Lower leg skin (tissue), 4 donors: ENCODE measurements around the gene ADAM22. TPM values are rescaled to one million over a fixed set of nuclear protein-coding genes. Genes with fewer than 3 reads are reported as not detected.

ENCODE experiments used
- DNase-seq, 2 donors: peaks; one replicate each; pipeline ENCODE4 v3.0.0-alpha.2; 2019; ENCODE audit warnings: low spot score in 2 of 2
- H3K4me3 ChIP-seq: fragments of 200-600 bp; sonication (generic); 2 replicates; pipeline ENCODE4 v1.5.1; 2017; ENCODE audit warnings: mild to moderate bottlenecking, low read depth; ENCODE audit not compliant: poor library complexity, severe bottlenecking
- POLR2A ChIP-seq, 2 donors: fragments of 450-650 bp; IDR thresholded peaks; one replicate each; pipeline ENCODE4 v1.6.1; 2016 to 2017; ENCODE audit warnings: antibody characterized with exemption in 2 of 2, mild to moderate bottlenecking in 1 of 2, moderate library complexity in 1 of 2
- WGBS, 2 donors: methylation state at CpG; one replicate each; pipeline ENCODE4 v1.1.5; 2018; 5-methylcytosine and 5-hydroxymethylcytosine counted together
- intact Hi-C: fragments of 100-400 bp; cut with DNase I; formaldehyde crosslinking; loops from one replicate; pipeline ENCODE4 v1.15.0; 2023; ENCODE audit warnings: low total_unique reads
- total RNA-seq, 4 donors: library from RNA; depleted of rRNA; stranded (reverse); fragments of >200 nt; gene quantifications; one replicate each; pipeline ENCODE4 v1.1.0, GENCODE V29; 2016
- TF ChIP-seq, protein P1 (sequence below), 3 donors: fragments of 450-650 bp; IDR thresholded peaks; one replicate each; pipeline ENCODE4 v1.5.1; 2016; ENCODE audit warnings: antibody characterized with exemption in 3 of 3, mild to moderate bottlenecking in 3 of 3, moderate library complexity in 2 of 3

Gene ADAM22
- total RNA-seq, 4 donors from 2014 or later: 0.30 to 2.1 (median 1.0) TPM

DNA sequence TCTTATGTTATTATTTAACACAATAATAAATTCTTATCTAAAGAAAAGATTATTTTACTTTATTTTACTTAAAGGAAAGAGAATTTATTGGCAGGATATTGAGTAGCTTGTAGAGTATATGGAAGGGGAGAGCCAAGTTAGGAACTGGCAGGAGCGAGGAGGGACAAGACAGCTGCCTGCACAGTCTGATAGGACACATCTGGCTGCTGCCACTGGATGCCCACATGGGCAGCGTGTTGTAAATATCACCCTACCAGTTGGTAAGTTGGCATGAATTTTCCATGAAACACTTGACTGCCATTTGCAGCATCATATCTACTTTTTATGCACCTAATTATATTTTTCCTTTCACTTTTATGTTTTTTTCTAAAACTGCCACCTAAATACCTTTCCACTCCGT, 266.2 kb downstream of the ADAM22 start:
- intact Hi-C loops: no loop called here
- H3K4me3 ChIP-seq: no peak overlapping the region
- WGBS, 2 donors: 91 to 92% methylated on average over 3 of the region's 3 CpGs
- DNase-seq: no peak
- TF ChIP-seq, protein P1, sequence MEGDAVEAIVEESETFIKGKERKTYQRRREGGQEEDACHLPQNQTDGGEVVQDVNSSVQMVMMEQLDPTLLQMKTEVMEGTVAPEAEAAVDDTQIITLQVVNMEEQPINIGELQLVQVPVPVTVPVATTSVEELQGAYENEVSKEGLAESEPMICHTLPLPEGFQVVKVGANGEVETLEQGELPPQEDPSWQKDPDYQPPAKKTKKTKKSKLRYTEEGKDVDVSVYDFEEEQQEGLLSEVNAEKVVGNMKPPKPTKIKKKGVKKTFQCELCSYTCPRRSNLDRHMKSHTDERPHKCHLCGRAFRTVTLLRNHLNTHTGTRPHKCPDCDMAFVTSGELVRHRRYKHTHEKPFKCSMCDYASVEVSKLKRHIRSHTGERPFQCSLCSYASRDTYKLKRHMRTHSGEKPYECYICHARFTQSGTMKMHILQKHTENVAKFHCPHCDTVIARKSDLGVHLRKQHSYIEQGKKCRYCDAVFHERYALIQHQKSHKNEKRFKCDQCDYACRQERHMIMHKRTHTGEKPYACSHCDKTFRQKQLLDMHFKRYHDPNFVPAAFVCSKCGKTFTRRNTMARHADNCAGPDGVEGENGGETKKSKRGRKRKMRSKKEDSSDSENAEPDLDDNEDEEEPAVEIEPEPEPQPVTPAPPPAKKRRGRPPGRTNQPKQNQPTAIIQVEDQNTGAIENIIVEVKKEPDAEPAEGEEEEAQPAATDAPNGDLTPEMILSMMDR (IDR thresholded peaks at IDR 0.05): no peak
- TF ChIP-seq POLR2A (IDR thresholded peaks at IDR 0.05): no peak

DNA sequence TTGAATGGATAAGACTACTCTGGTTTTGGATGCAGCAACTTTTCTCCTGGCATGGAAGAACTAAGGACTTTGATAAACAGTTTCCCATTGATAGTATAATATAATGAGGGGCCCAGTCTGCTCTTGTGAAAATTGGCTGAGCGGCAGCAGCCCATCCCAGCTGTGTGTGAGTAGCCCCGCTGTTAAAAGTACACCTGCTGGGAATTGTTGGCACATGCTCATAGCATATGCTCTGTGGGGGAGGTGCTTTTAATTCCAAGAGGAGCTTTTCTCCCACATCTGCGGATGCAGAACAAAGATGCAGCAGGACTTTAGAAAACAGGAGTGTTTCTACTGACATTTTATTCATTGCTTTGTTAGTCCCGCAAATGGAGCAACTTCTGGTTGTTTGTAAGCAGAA, 266.7 kb downstream of the ADAM22 start:
- WGBS, 2 donors: 68 to 78% methylated on average over 4 of the region's 4 CpGs
- DNase-seq: no peak
- H3K4me3 ChIP-seq: no peak overlapping the region
- intact Hi-C loops: no loop called here
- TF ChIP-seq POLR2A (IDR thresholded peaks at IDR 0.05): no peak
- TF ChIP-seq, protein P1 (IDR thresholded peaks at IDR 0.05): no peak

DNA sequence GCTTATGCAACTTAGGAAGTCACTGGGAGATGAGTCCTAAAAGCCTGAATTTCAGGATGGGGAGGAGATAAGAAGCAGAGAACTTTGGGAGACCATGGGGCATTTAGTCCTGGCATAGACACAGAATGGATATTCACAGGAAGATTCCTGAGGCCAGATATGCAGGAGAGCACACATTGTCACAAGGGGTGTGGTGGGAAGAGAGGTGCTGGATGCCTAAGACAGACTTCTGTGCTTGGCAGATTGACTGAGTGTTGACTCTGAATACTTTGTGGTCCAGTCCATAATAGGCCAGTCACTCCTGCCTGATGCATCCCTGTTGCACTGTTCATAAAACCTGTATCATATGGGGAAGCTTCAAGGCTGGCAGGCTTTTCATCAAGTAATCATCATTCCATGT, 267.3 kb downstream of the ADAM22 start:
- DNase-seq: no peak
- no peak overlapping the region for H3K4me3 ChIP-seq
- TF ChIP-seq, protein P1 (IDR thresholded peaks at IDR 0.05): no peak
- TF ChIP-seq POLR2A (IDR thresholded peaks at IDR 0.05): no peak
- intact Hi-C loops: no loop called here

DNA sequence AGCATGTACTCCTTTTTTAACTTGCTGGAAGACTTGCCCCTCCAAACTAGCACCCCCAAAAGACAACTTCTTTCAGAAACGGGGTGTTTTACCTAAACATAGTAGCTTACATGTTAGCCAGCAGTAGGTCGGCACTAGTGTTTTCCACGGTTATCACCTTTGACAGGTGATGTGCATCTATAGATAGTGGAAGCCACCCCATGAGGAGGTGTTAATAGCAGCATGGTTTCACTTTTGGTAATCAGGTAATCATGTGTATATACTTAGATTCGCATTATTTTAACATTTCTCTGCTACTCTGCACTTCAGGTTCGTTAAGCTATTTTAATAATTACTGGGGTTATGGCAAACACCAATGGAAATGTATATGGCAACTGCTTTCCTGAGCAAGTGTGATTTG, 268.2 kb downstream of the ADAM22 start:
- 87 to 92% methylated on average over 5 of the region's 5 CpGs for WGBS, 2 donors
- DNase-seq: no peak
- H3K4me3 ChIP-seq: no peak overlapping the region
- TF ChIP-seq, protein P1 (IDR thresholded peaks at IDR 0.05): no peak
- TF ChIP-seq POLR2A (IDR thresholded peaks at IDR 0.05): no peak
- intact Hi-C loops: no loop called here

DNA sequence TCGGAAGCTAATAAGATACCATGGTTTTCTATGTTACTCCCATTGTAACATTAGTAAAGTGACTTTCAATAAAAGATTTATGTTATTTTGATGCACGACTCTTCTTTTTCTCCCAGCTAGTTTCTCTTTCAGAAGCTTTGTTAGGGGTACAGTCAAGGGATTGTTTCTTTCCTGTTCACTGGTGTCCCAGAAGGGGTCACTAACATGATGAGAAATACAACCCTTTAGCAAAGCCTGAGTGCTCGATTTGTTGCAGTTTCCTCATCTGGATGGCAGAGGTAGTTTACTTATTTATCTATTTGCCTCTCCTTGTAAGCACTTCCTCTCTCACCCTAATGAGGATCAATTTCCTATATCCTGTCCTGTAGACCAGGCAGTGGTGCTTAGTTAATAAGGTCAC, 268.7 kb downstream of the ADAM22 start:
- TF ChIP-seq POLR2A (IDR thresholded peaks at IDR 0.05): no peak
- TF ChIP-seq, protein P1 (IDR thresholded peaks at IDR 0.05): no peak
- no peak overlapping the region for H3K4me3 ChIP-seq
- intact Hi-C loops: no loop called here
- 80 to 86% methylated on average over 3 of the region's 3 CpGs for WGBS, 2 donors
- DNase-seq: no peak

DNA sequence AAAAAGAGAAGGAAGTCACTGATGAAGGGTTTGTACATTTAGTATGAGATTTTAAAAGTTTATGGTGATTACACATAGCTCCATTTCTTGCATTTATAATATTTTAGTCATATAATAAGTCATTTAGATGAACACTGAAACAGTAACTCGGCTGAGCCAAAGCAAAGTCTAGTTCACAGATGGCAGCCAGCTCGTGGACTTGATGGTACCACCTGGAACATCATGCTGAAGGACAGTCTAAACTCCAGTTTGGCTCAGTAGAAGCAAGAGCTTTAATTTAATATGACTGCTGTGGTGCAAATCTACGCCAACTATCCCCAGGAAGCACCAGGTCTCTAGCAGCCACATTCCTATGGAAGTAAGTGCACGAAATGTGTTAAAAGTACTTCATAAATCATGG, 269.4 kb downstream of the ADAM22 start:
- TF ChIP-seq, protein P1 (IDR thresholded peaks at IDR 0.05): no peak
- TF ChIP-seq POLR2A (IDR thresholded peaks at IDR 0.05): no peak
- no peak overlapping the region for H3K4me3 ChIP-seq
- no peak for DNase-seq
- WGBS, 2 donors: 89 to 94% methylated on average over 4 of the region's 4 CpGs
- intact Hi-C loops: no loop called here
